H9 (cell line): ENCODE measurements around the gene XRCC2. TPM values are rescaled to one million over a fixed set of nuclear protein-coding genes. Genes with fewer than 3 reads are reported as not detected.

Experiments used
- DNase-seq: peaks from one replicate; pipeline ENCODE4 v3.0.0-alpha.2; 2017
- H2AFZ ChIP-seq: one replicate; pipeline ENCODE4 v1.6.1; 2013; ENCODE audit warnings: mild to moderate bottlenecking, low read length, control low read depth, moderate library complexity
- H2AK5ac ChIP-seq: 2 replicates; pipeline ENCODE4 v1.6.1; 2013; ENCODE audit warnings: low read length, control low read depth, mixed read lengths; ENCODE audit not compliant: insufficient read length
- H2BK120ac ChIP-seq: one replicate; pipeline ENCODE4 v1.6.1; 2013; ENCODE audit warnings: low read depth, mild to moderate bottlenecking, low read length, control low read depth, inconsistent platforms; ENCODE audit not compliant: poor library complexity, severe bottlenecking
- H2BK12ac ChIP-seq: 2 replicates; pipeline ENCODE4 v1.6.1; 2013; ENCODE audit warnings: low read length, control low read depth, mixed read lengths, low read depth; ENCODE audit not compliant: insufficient read length
- H2BK15ac ChIP-seq: 2 replicates; pipeline ENCODE4 v1.6.1; 2013; ENCODE audit warnings: low read depth, low read length, control low read depth
- H2BK20ac ChIP-seq: one replicate; pipeline ENCODE4 v1.6.1; 2013; ENCODE audit warnings: low read depth, mild to moderate bottlenecking, low read length, control low read depth, inconsistent platforms; ENCODE audit not compliant: poor library complexity, severe bottlenecking
- H2BK5ac ChIP-seq: 2 replicates; pipeline ENCODE4 v1.6.1; 2013; ENCODE audit warnings: low read length, control low read depth, mixed read lengths; ENCODE audit not compliant: insufficient read length
- H3K14ac ChIP-seq: 2 replicates; pipeline ENCODE4 v1.6.1; 2013; ENCODE audit warnings: low read length, control low read depth; ENCODE audit not compliant: insufficient read depth
- H3K18ac ChIP-seq: 2 replicates; pipeline ENCODE4 v1.6.1; 2013; ENCODE audit warnings: low read depth, mild to moderate bottlenecking, mixed read lengths, low read length, control low read depth; ENCODE audit not compliant: insufficient read length
- H3K23ac ChIP-seq: 2 replicates; pipeline ENCODE4 v1.6.1; 2013; ENCODE audit warnings: low read length, control low read depth, mixed read lengths, low read depth; ENCODE audit not compliant: insufficient read length
- H3K23me2 ChIP-seq: 2 replicates; pipeline ENCODE4 v1.6.1; 2013; ENCODE audit warnings: low read depth, mild to moderate bottlenecking, mixed read lengths, low read length, control low read depth; ENCODE audit not compliant: insufficient read length, poor library complexity, severe bottlenecking
- H3K27ac ChIP-seq: 2 replicates; pipeline ENCODE4 v1.5.1; 2013; ENCODE audit warnings: low read length, control low read depth, mixed read lengths, low read depth; ENCODE audit not compliant: insufficient read length
- H3K27me3 ChIP-seq: 2 replicates; pipeline ENCODE4 v1.6.1; 2013; ENCODE audit warnings: low read length, control low read depth, inconsistent platforms; ENCODE audit not compliant: insufficient read depth
- H3K4ac ChIP-seq: 2 replicates; pipeline ENCODE4 v1.6.1; 2013; ENCODE audit warnings: low read depth, mild to moderate bottlenecking, control low read depth, inconsistent platforms, low read length, moderate library complexity
- H3K4me1 ChIP-seq: 2 replicates; pipeline ENCODE4 v1.6.1; 2013; ENCODE audit warnings: low read length, control low read depth, inconsistent platforms; ENCODE audit not compliant: insufficient read depth
- H3K4me2 ChIP-seq: 2 replicates; pipeline ENCODE4 v1.6.1; 2013; ENCODE audit warnings: low read length, control low read depth, mixed read lengths; ENCODE audit not compliant: insufficient read length, insufficient read depth
- H3K56ac ChIP-seq: 2 replicates; pipeline ENCODE4 v1.6.1; 2013; ENCODE audit warnings: low read depth, mild to moderate bottlenecking, mixed read lengths, low read length, control low read depth; ENCODE audit not compliant: insufficient read length
- H3K79me1 ChIP-seq: 2 replicates; pipeline ENCODE4 v1.6.1; 2013; ENCODE audit warnings: low read depth, mild to moderate bottlenecking, moderate library complexity, low read length, control low read depth, inconsistent platforms; ENCODE audit not compliant: insufficient read depth, poor library complexity, severe bottlenecking
- H3K79me2 ChIP-seq: 2 replicates; pipeline ENCODE4 v1.6.1; 2013; ENCODE audit warnings: low read length, control low read depth, inconsistent platforms; ENCODE audit not compliant: insufficient read depth
- H3K9ac ChIP-seq: 2 replicates; pipeline ENCODE4 v1.6.1; 2013; ENCODE audit warnings: low read length, control low read depth, mixed read lengths; ENCODE audit not compliant: insufficient read length; ENCODE audit errors: extremely low read depth
- H3K9me3 ChIP-seq: one replicate; pipeline ENCODE4 v1.6.1; 2013; ENCODE audit warnings: low read depth, low read length, inconsistent platforms; ENCODE audit not compliant: control insufficient read depth
- H3T11ph ChIP-seq: one replicate; pipeline ENCODE4 v1.6.1; 2013; ENCODE audit warnings: mild to moderate bottlenecking, low read length, control low read depth, inconsistent platforms
- H4K20me1 ChIP-seq: one replicate; pipeline ENCODE4 v1.6.1; 2013; ENCODE audit not compliant: control insufficient read depth, insufficient read length, insufficient read depth
- H4K5ac ChIP-seq: 2 replicates; pipeline ENCODE4 v1.6.1; 2013; ENCODE audit warnings: low read depth, mild to moderate bottlenecking, mixed read lengths, low read length, control low read depth; ENCODE audit not compliant: insufficient read length
- H4K8ac ChIP-seq: replicated peaks from 2 replicates; pipeline ENCODE4 v1.6.1; 2013; ENCODE audit warnings: low read length, control low read depth, mixed read lengths, low read depth; ENCODE audit not compliant: insufficient read length
- H4K91ac ChIP-seq: 2 replicates; pipeline ENCODE4 v1.6.1; 2013; ENCODE audit warnings: low read depth, mild to moderate bottlenecking, moderate library complexity, mixed read lengths, low read length, control low read depth; ENCODE audit not compliant: insufficient read length
- H3K27ac Mint-ChIP-seq, 3 experiments: 2 replicates in 2 of 3; 3 replicates in 1 of 3; pipeline ENCODE4 v1.8.0; 2020 to 2021; ENCODE audit warnings: mixed read lengths in 3 of 3, mild to moderate bottlenecking in 1 of 3, moderate library complexity in 1 of 3
- H3K27me3 Mint-ChIP-seq: 2 replicates; pipeline ENCODE4 v1.8.0; 2021; ENCODE audit warnings: low read depth, mild to moderate bottlenecking, moderate library complexity, mixed read lengths
- H3K36me3 Mint-ChIP-seq, 3 experiments: 2 replicates in 2 of 3; 3 replicates in 1 of 3; pipeline ENCODE4 v1.8.0; 2020 to 2021; ENCODE audit warnings: low read depth in 3 of 3, mixed read lengths in 3 of 3; ENCODE audit not compliant: insufficient read depth in 1 of 3
- H3K4me1 Mint-ChIP-seq, 2 experiments: 2 replicates each; pipeline ENCODE4 v1.8.0; 2020; ENCODE audit warnings: mixed read lengths in 2 of 2
- H3K4me3 Mint-ChIP-seq, 2 experiments: 2 replicates in 1 of 2; 3 replicates in 1 of 2; pipeline ENCODE4 v1.8.0; 2020 to 2021; ENCODE audit warnings: mild to moderate bottlenecking in 2 of 2, mixed read lengths in 2 of 2, moderate library complexity in 1 of 2
- H3K9me3 Mint-ChIP-seq, 2 experiments: 2 replicates in 1 of 2; 3 replicates in 1 of 2; pipeline ENCODE4 v1.8.0; 2020; ENCODE audit warnings: mild to moderate bottlenecking in 2 of 2, mixed read lengths in 2 of 2, moderate library complexity in 1 of 2
- CTCF ChIP-seq: fragments of 200-600 bp; sonication (generic); conservative IDR thresholded peaks from 3 replicates; pipeline ENCODE4 v1.8.0; 2021; ENCODE audit warnings: antibody characterized with exemption, mild to moderate bottlenecking
- WGBS: extraction: QIAGEN DNeasy Blood & Tissue Kit; methylation state at CpG from one replicate; pipeline ENCODE4 v1.1.7; 2013; ENCODE audit warnings: missing lambda C conversion rate, low lambda C conversion rate, mixed read lengths; ENCODE audit not compliant: insufficient read length; ENCODE audit errors: extremely low coverage; 5-methylcytosine and 5-hydroxymethylcytosine counted together
- total RNA-seq: library from RNA; stranded (reverse); gene quantifications from 2 replicates; pipeline ENCODE4 v1.2.1, GENCODE V29; 2021

The XRCC2 gene
- total RNA-seq, 1 experiment from 2014 or later, result 22.8 TPM

DNA sequence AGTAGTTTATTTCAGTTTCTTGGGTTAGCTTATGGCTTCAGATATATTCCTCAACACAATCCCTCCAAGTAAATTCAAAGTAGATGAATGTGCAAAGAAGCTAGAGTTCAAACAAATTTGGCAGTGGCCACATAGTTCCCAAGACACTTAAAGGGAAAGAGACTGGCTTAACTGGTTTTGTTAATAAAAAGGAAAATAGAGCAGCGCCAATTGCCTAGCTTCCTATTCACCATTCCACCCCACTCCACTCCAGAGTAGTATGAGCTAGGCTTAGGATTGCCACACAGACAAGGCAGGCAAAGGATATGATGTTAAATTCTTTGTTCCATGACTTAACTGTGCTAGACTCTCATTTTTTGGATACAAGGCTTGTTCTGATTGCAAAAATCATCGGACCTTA, 2.0 kb downstream of the XRCC2 start:
- H4K8ac ChIP-seq, result no peak overlapping the region
- H3K27me3 ChIP-seq, result no peaks in the 10 kb centered on the region
- H2BK20ac ChIP-seq, result no peak overlapping the region
- H3K79me1 ChIP-seq, result no peaks in the 10 kb centered on the region
- H3K56ac ChIP-seq, result no peak overlapping the region
- Mint-ChIP-seq H3K4me3 (peak overlapping the region; percentile 25 to 48; a peak in 3 of 5 replicates), H3K36me3 (peaks cover 14 to 26% (median 19%) of the 10 kb centered on the region in 3 experiments), H3K9me3 (no peaks in the 10 kb centered on the region; a peak in 2 of 5 replicates), H3K27ac (peak overlapping the region in 1 of 3 experiments; percentile 57; a peak in 1 of 7 replicates), H3K27me3 (peaks cover 3% of the 10 kb centered on the region; the same call in 1 of the 2 replicates), H3K4me1 (peaks cover 6% of the 10 kb centered on the region in 2 experiments)
- no peak overlapping the region for H4K5ac ChIP-seq
- H3K9ac ChIP-seq, result no peak overlapping the region
- TF ChIP-seq CTCF, result no peak
- no peak overlapping the region for H3K27ac ChIP-seq
- peaks cover 2% of the 10 kb centered on the region; the same call in 1 of the 2 replicates for H3K4me1 ChIP-seq
- no CpG with 5 or more reads among the region's 2 CpGs for whole genome bisulfite sequencing
- no peak overlapping the region for H3K4ac ChIP-seq
- H3K4me2 ChIP-seq, result no peak overlapping the region
- no peak overlapping the region for H2BK15ac ChIP-seq
- no peak overlapping the region for H3K23ac ChIP-seq
- H2AK5ac ChIP-seq, result no peak overlapping the region
- H4K91ac ChIP-seq, result no peak overlapping the region
- no peak overlapping the region for H2BK12ac ChIP-seq
- H3K18ac ChIP-seq, result no peak overlapping the region
- no peak overlapping the region for H2AFZ ChIP-seq
- no peaks in the 10 kb centered on the region for H4K20me1 ChIP-seq
- H3K9me3 ChIP-seq, result no peaks in the 10 kb centered on the region
- no peak for DNase-seq
- no peak overlapping the region for H2BK5ac ChIP-seq
- H3T11ph ChIP-seq, result no peak overlapping the region
- no peak overlapping the region for H2BK120ac ChIP-seq
- peaks cover 32% of the 10 kb centered on the region; the same call in 1 of the 2 replicates for H3K79me2 ChIP-seq
- no peak overlapping the region for H3K14ac ChIP-seq
- H3K23me2 ChIP-seq, result peaks cover 7% of the 10 kb centered on the region
